ENCODE data around the gene VASN.
A peak's percentile ranks its signal among the peaks of the same experiment; 100 is the strongest.
"Not testable (repeated sequence)": the region's sequence is repeated elsewhere in the genome, so short reads cannot be mapped to it uniquely, and the experiment has no call there.

Gene VASN

GRCh38 chr16:4337540-4338088, 34.0 kb upstream of the VASN start:
- DNase-seq (ENCODE audit: low spot score): no peak

GRCh38 chr16:4338125-4338582, 33.5 kb upstream of the VASN start:
- peak; percentile 53 for DNase-seq (ENCODE audit: low spot score)

- no peak for DNase-seq (ENCODE audit: low spot score)
Measured at GRCh38 chr16:4338712-4339299, 32.8 kb upstream of the VASN start.

- no peak for DNase-seq (ENCODE audit: low spot score)
Measured at GRCh38 chr16:4339455-4339854, 32.2 kb upstream of the VASN start.

GRCh38 chr16:4339909-4340308, 31.7 kb upstream of the VASN start:
- no peak for DNase-seq (ENCODE audit: low spot score)

GRCh38 chr16:4340443-4340842, 31.2 kb upstream of the VASN start:
- no peak for DNase-seq (ENCODE audit: low spot score)

GRCh38 chr16:4341250-4341649, 30.4 kb upstream of the VASN start:
- no peak for DNase-seq (ENCODE audit: low spot score)

GRCh38 chr16:4342866-4343744, 28.5 kb upstream of the VASN start:
- no peak for DNase-seq (ENCODE audit: low spot score)

- not testable (repeated sequence) for DNase-seq (ENCODE audit: low spot score)
Measured at GRCh38 chr16:4344300-4344982, 27.2 kb upstream of the VASN start.

GRCh38 chr16:4344983-4345835, 26.4 kb upstream of the VASN start:
- DNase-seq (ENCODE audit: low spot score): no peak

- no peak for DNase-seq (ENCODE audit: low spot score)
Measured at GRCh38 chr16:4345836-4346781, 25.5 kb upstream of the VASN start.

- no peak for DNase-seq (ENCODE audit: low spot score)
Measured at GRCh38 chr16:4347010-4347409, 24.6 kb upstream of the VASN start.

- no peak for DNase-seq (ENCODE audit: low spot score)
Measured at GRCh38 chr16:4347765-4348509, 23.7 kb upstream of the VASN start.

- DNase-seq (ENCODE audit: low spot score): no peak
Measured at GRCh38 chr16:4349332-4349731, 22.3 kb upstream of the VASN start.

- no peak for DNase-seq (ENCODE audit: low spot score)
Measured at GRCh38 chr16:4350365-4350786, 21.3 kb upstream of the VASN start.

- DNase-seq (ENCODE audit: low spot score): peak; percentile 96
Measured at GRCh38 chr16:4350787-4351659, 20.6 kb upstream of the VASN start, which contains the start of gene PAM16. TSS of gene PAM16 (minus strand) at chr16:4351321. CDS start at chr16:4351234, 87 bp downstream.

- no peak for DNase-seq (ENCODE audit: low spot score)
Measured at GRCh38 chr16:4351880-4352279, 19.8 kb upstream of the VASN start.

GRCh38 chr16:4352843-4353242, 18.8 kb upstream of the VASN start:
- DNase-seq (ENCODE audit: low spot score): no peak

- DNase-seq (ENCODE audit: low spot score): no peak
Measured at GRCh38 chr16:4353675-4354074, 18.0 kb upstream of the VASN start.
